Mesenchymal stem cell (in vitro differentiated cells and primary cell): ENCODE measurements around the gene ZNF341.
A peak's percentile ranks its signal among the peaks of the same experiment; 100 is the strongest.

Source experiments
- DNase-seq: peaks from one replicate; pipeline ENCODE4 v3.0.0-alpha.2; 2013
- H2AFZ ChIP-seq: one replicate; pipeline ENCODE4 v1.6.1; 2013; ENCODE audit warnings: low read depth, mild to moderate bottlenecking, control low read depth, inconsistent platforms, low read length, moderate library complexity
- H2AK5ac ChIP-seq: 2 replicates; pipeline ENCODE4 v1.6.1; 2013; ENCODE audit warnings: low read length, moderate library complexity, mild to moderate bottlenecking, inconsistent platforms; ENCODE audit not compliant: severe bottlenecking
- H2BK120ac ChIP-seq: one replicate; pipeline ENCODE4 v1.6.1; 2013; ENCODE audit warnings: low read depth, mild to moderate bottlenecking, inconsistent platforms, low read length, moderate library complexity
- H2BK12ac ChIP-seq, 2 experiments: one replicate each; pipeline ENCODE4 v1.6.1; 2013; ENCODE audit warnings: inconsistent platforms in 2 of 2, low read length in 2 of 2, mild to moderate bottlenecking in 2 of 2, moderate library complexity in 2 of 2, control low read depth in 1 of 2
- H2BK15ac ChIP-seq: one replicate; pipeline ENCODE4 v1.6.1; 2013; ENCODE audit warnings: mild to moderate bottlenecking, low read depth, inconsistent platforms; ENCODE audit not compliant: poor library complexity, severe bottlenecking
- H2BK5ac ChIP-seq: 2 replicates; pipeline ENCODE4 v1.6.1; 2013; ENCODE audit warnings: low read depth, mild to moderate bottlenecking, low read length, control low read depth, inconsistent platforms; ENCODE audit not compliant: poor library complexity, severe bottlenecking
- H3K14ac ChIP-seq, 2 experiments: one replicate each; pipeline ENCODE4 v1.6.1; 2013; ENCODE audit warnings: inconsistent platforms in 2 of 2, low read length in 2 of 2, control low read depth in 1 of 2, mild to moderate bottlenecking in 1 of 2, moderate library complexity in 1 of 2
- H3K18ac ChIP-seq, 2 experiments: one replicate each; pipeline ENCODE4 v1.6.1; 2013; ENCODE audit warnings: inconsistent platforms in 2 of 2, low read length in 2 of 2, control low read depth in 1 of 2, low read depth in 1 of 2, mild to moderate bottlenecking in 1 of 2
- H3K23ac ChIP-seq, 2 experiments: one replicate each; pipeline ENCODE4 v1.6.1; 2013; ENCODE audit warnings: inconsistent platforms in 2 of 2, low read length in 2 of 2, mild to moderate bottlenecking in 2 of 2, moderate library complexity in 2 of 2, control low read depth in 1 of 2
- H3K27ac ChIP-seq: 2 replicates; pipeline ENCODE4 v1.5.1; 2013; ENCODE audit warnings: mild to moderate bottlenecking, moderate library complexity, low read length, control low read depth, inconsistent platforms; ENCODE audit not compliant: poor library complexity, severe bottlenecking
- H3K27me3 ChIP-seq, 2 experiments: 2 replicates each; pipeline versions ENCODE4 v1.6.1 to v1.7.0; 2013; ENCODE audit warnings: low read length in 2 of 2, mild to moderate bottlenecking in 2 of 2, moderate library complexity in 2 of 2, control low read depth in 1 of 2, inconsistent platforms in 1 of 2; ENCODE audit not compliant: control insufficient read depth in 1 of 2, insufficient read depth in 1 of 2
- H3K36me3 ChIP-seq, 2 experiments: 2 replicates each; pipeline versions ENCODE4 v1.6.1 to v1.7.0; 2013; ENCODE audit warnings: low read length in 2 of 2, control low read depth in 1 of 2, inconsistent platforms in 1 of 2, low read depth in 1 of 2, mild to moderate bottlenecking in 1 of 2; ENCODE audit not compliant: insufficient read depth in 2 of 2, control insufficient read depth in 1 of 2
- H3K4ac ChIP-seq, 2 experiments: one replicate each; pipeline ENCODE4 v1.6.1; 2013; ENCODE audit warnings: inconsistent platforms in 2 of 2, low read length in 2 of 2, mild to moderate bottlenecking in 2 of 2, moderate library complexity in 2 of 2, control low read depth in 1 of 2, low read depth in 1 of 2
- H3K4me1 ChIP-seq: 2 replicates; pipeline ENCODE4 v1.6.1; 2013; ENCODE audit warnings: low read depth, low read length, control low read depth; ENCODE audit not compliant: control insufficient read depth, insufficient read depth
- H3K4me2 ChIP-seq: 2 replicates; pipeline ENCODE4 v1.6.1; 2013; ENCODE audit warnings: low read length, mild to moderate bottlenecking, inconsistent platforms; ENCODE audit not compliant: poor library complexity, severe bottlenecking
- H3K4me3 ChIP-seq, 2 experiments: 2 replicates each; pipeline versions ENCODE4 v1.5.1 to v1.7.0; 2013; ENCODE audit warnings: low read length in 2 of 2, mild to moderate bottlenecking in 2 of 2, control low read depth in 1 of 2, low read depth in 1 of 2; ENCODE audit not compliant: insufficient read depth in 1 of 2
- H3K79me1 ChIP-seq: replicated peaks from 2 replicates; pipeline ENCODE4 v1.6.1; 2013; ENCODE audit warnings: mild to moderate bottlenecking, control low read depth, low read length, inconsistent platforms; ENCODE audit not compliant: poor library complexity, severe bottlenecking
- H3K9ac ChIP-seq: 2 replicates; pipeline ENCODE4 v1.7.0; 2013; ENCODE audit warnings: mild to moderate bottlenecking, low read length, moderate library complexity
- H3K9me3 ChIP-seq: 2 replicates; pipeline ENCODE4 v1.7.0; 2013; ENCODE audit warnings: mild to moderate bottlenecking, low read length; ENCODE audit not compliant: control insufficient read depth
- H4K8ac ChIP-seq: one replicate; pipeline ENCODE4 v1.6.1; 2013; ENCODE audit warnings: inconsistent platforms, mild to moderate bottlenecking, low read length, moderate library complexity
- H4K91ac ChIP-seq: one replicate; pipeline ENCODE4 v1.6.1; 2013; ENCODE audit warnings: mild to moderate bottlenecking, low read length, inconsistent platforms
- WGBS: methylation state at CpG from one replicate; pipeline ENCODE4 v1.1.7; 2013; ENCODE audit warnings: mixed read lengths; 5-methylcytosine and 5-hydroxymethylcytosine counted together

Gene ZNF341

DNA sequence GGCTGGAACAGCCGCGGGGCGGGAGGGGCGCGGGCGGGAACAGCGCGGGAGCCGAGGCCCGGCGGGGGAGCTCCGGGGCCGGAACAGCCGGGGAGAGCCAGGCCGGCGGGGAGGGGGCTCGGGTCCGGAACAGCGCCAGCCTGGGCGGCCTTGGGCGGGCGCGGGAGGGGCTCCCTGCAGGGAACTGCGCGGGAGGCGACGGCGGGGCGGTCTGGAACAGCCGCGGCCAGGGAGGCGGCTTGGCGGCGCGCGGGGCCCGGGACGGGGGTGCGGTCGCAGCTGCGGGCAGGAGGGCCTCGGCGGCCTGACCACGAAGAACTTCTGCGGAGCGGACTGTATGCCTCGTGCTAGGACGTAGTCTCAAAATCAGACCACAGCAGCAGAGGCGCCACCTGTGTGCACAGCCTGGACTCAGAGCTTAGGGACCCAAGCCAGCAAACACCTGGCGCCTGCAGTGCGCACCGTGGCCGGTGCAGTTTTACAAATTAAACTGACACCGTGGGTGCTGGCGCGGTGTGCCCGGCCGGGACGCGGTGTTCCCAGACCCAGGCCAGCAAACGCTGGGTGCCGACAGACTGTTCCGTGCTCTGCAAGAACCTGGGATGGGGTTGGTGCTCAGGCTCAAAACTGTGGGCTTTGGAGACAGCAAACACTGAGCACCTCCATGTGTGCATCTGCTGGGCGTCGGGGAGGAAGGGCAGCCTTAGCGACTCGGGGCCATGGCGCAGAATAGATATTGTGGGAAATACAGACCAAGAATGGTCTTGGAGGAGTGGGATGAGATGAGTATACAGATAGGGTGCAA is 572 bp downstream of the ZNF341 start:
- H2BK15ac ChIP-seq: peak overlapping the region; percentile 77
- peak overlapping the region; percentile 99 for H4K91ac ChIP-seq
- 9% methylated on average over 39 of the region's 68 CpGs for WGBS
- peak overlapping the region; percentile 60 to 78 for H3K4me3 ChIP-seq
- H2BK12ac ChIP-seq: peak overlapping the region; percentile 7 to 82
- peak; percentile 80 for DNase-seq
- H2BK120ac ChIP-seq: peak overlapping the region; percentile 79
- H3K4ac ChIP-seq: peak overlapping the region; percentile 98
- H3K23ac ChIP-seq: peak overlapping the region in 1 of 2 experiments; percentile 97
- H3K18ac ChIP-seq: peak overlapping the region; percentile 98 to 99
- peak overlapping the region; percentile 21 for H2AK5ac ChIP-seq
- peak overlapping the region in 1 of 2 experiments; percentile 78 for H3K14ac ChIP-seq
- peak overlapping the region; percentile 95 for H3K4me2 ChIP-seq
- peaks cover 11% of the 10 kb centered on the region for H3K9me3 ChIP-seq
- H3K27me3 ChIP-seq: no peaks in the 10 kb centered on the region
- H3K36me3 ChIP-seq: no peaks in the 10 kb centered on the region
- H3K79me1 ChIP-seq: peaks cover 9% of the 10 kb centered on the region
- H2AFZ ChIP-seq: peak overlapping the region; percentile 92
- peaks cover 27% of the 10 kb centered on the region for H3K4me1 ChIP-seq
- H4K8ac ChIP-seq: peak overlapping the region; percentile 98
- H3K27ac ChIP-seq: peak overlapping the region; percentile 93
- peak overlapping the region; percentile 93 for H3K9ac ChIP-seq
- H2BK5ac ChIP-seq: peak overlapping the region; percentile 63

DNA sequence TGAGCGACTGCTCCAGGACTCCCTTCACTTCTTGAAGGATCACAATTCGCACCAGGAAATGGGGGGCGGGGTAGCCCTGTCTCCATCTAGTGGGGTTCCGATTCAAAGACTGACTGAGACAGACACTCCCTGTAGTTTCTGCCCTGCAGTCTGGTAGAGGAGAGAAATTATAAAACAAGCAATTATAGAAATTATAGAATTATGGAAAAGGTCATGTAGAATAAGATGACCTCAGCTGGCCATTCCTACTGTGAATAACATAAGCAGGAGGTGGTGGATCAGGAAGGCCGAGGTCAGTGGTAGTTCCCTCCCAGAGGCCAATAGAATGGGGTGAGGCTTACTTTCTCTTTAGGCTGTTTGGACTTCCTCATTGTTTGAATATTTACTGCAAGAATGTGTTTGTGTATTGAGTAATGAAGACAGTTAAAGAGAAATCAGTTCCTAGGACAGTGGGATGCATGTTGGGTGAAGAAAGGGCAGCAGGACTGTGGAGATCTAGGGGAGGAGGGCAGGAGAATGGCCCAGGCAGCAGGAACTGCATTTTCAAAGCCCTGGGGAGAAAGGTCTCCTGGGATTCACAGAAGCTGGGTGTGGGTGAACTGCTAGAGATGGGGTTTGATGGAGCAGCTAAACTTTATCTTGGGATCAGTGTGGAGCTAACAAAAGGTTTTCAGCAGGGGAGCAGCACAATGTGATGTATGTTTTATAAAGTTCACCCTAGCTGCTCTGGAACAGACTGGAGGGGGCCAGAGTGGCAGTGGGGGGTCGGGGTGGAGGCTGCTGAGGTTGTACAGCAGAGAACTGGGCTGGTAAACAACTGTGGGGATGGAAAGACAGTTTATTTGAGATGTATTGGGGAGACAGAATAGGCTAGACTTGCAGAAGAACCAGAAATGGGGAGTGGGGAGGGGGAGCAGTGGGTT is 2.1 kb downstream of the ZNF341 start:
- Histone ChIP-seq H3K14ac (no peak overlapping the region), H4K8ac (peak overlapping the region; percentile 93), H3K27me3 (no peaks in the 10 kb centered on the region), H3K4me3 (peak overlapping the region in 1 of 2 experiments; percentile 48), H3K4me1 (peaks cover 27% of the 10 kb centered on the region), H4K91ac (peak overlapping the region; percentile 79), H2BK12ac (peak overlapping the region; percentile 65 to 83), H3K9ac (peak overlapping the region; percentile 64), H2BK5ac (peak overlapping the region; percentile 86), H2AK5ac (peak overlapping the region; percentile 90), H3K23ac (no peak overlapping the region), H3K4ac (peak overlapping the region; percentile 73 to 86), H3K79me1 (peaks cover 16% of the 10 kb centered on the region), H2BK120ac (peak overlapping the region; percentile 71), H2AFZ (no peak overlapping the region), H3K4me2 (peak overlapping the region; percentile 28), H3K27ac (peak overlapping the region; percentile 86), H3K18ac (peak overlapping the region; percentile 63 to 97), H3K9me3 (peaks cover 11% of the 10 kb centered on the region), H2BK15ac (no peak overlapping the region), H3K36me3 (no peaks in the 10 kb centered on the region)
- WGBS: 65% methylated on average over 5 of the region's 6 CpGs
- DNase-seq: peak; percentile 87

DNA sequence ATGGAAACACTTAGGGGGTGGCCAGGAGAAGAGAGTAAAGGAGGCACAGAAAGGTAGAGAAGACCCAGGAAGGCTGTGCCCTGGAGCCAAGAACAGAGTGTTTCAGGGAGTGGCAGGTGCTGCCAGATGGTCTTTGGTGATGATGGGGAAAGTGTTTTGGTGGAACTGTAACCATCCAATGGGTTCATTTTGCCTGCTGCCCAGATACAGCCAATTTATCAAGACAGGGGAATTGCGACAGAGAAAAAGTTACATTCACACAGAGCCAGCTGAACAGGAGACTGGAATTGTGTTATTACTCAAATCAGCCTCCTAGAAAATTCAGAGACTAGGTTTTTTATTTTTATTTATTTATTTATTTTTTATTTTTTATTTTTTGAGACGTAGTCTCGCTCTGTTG is 5.2 kb downstream of the ZNF341 start:
- Histone ChIP-seq H3K23ac (no peak overlapping the region), H3K27me3 (no peaks in the 10 kb centered on the region), H3K79me1 (peaks cover 20% of the 10 kb centered on the region), H3K4me1 (peaks cover 21% of the 10 kb centered on the region), H2BK12ac (no peak overlapping the region), H2BK120ac (no peak overlapping the region), H3K9ac (no peak overlapping the region), H3K9me3 (peaks cover 11% of the 10 kb centered on the region), H3K4me2 (no peak overlapping the region), H2AK5ac (no peak overlapping the region), H4K91ac (no peak overlapping the region), H3K27ac (no peak overlapping the region), H3K14ac (no peak overlapping the region), H2BK15ac (no peak overlapping the region), H3K36me3 (peaks cover 0 to 4% of the 10 kb centered on the region in 2 experiments), H4K8ac (no peak overlapping the region), H3K18ac (no peak overlapping the region), H2BK5ac (no peak overlapping the region), H3K4me3 (no peak overlapping the region), H2AFZ (no peak overlapping the region), H3K4ac (no peak overlapping the region)
- 93% methylated on average over 3 of the region's 3 CpGs for WGBS
- DNase-seq: no peak

DNA sequence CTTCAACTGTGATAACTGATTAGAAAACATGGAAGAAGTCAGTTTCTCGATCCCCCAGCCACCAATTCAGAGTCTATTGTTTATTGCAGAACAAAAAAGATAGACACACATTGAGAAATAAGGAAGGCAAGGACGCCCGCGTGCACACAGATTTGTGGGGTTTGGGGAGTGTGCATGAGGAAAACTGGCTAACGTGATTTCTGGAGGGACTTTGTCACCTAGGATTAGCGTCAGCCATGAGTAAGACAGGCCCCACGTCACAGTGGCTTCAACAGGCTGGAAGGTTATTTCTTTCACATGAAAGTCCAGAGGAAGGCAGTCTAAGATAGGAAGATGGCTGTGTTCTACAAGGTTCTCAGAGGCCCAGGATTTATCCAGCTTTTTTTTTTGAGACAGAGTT is 7.7 kb downstream of the ZNF341 start:
- H3K79me1 ChIP-seq: peaks cover 21% of the 10 kb centered on the region
- no peak overlapping the region for H3K23ac ChIP-seq
- no peaks in the 10 kb centered on the region for H3K27me3 ChIP-seq
- no peak overlapping the region for H2BK5ac ChIP-seq
- peaks cover 11% of the 10 kb centered on the region for H3K9me3 ChIP-seq
- no peak overlapping the region for H3K27ac ChIP-seq
- no peak overlapping the region for H3K4me2 ChIP-seq
- no peak overlapping the region for H2BK15ac ChIP-seq
- no peak overlapping the region for H4K8ac ChIP-seq
- no peak overlapping the region for H2BK120ac ChIP-seq
- no peak overlapping the region for H2AK5ac ChIP-seq
- no peak overlapping the region for H3K4me3 ChIP-seq
- WGBS: 96% methylated on average over 7 of the region's 7 CpGs
- H4K91ac ChIP-seq: no peak overlapping the region
- no peak overlapping the region for H3K14ac ChIP-seq
- H2AFZ ChIP-seq: no peak overlapping the region
- peaks cover 0 to 4% of the 10 kb centered on the region in 2 experiments for H3K36me3 ChIP-seq
- H3K9ac ChIP-seq: no peak overlapping the region
- H2BK12ac ChIP-seq: no peak overlapping the region
- H3K4ac ChIP-seq: no peak overlapping the region
- DNase-seq: no peak
- H3K18ac ChIP-seq: no peak overlapping the region
- peaks cover 7% of the 10 kb centered on the region for H3K4me1 ChIP-seq
